Suprapubic skin (tissue), 4 donors: ENCODE results near the gene ZC3H4.

Source experiments
- POLR2A ChIP-seq, 2 donors: fragments of 450-650 bp; IDR thresholded peaks; one replicate each; pipeline ENCODE4 v1.6.1; 2017; ENCODE audit warnings: antibody characterized with exemption in 2 of 2, mild to moderate bottlenecking in 2 of 2, moderate library complexity in 2 of 2
- POLR2AphosphoS5 ChIP-seq, 3 donors: sonication (generic); formaldehyde crosslinking; IDR thresholded peaks; one replicate each; pipeline ENCODE4 v1.6.1; 2017; ENCODE audit warnings: antibody characterized with exemption in 3 of 3
- TF ChIP-seq, protein P1 (sequence below), 2 donors: fragments of 200-600 bp in 1 of 2; fragments of 450-650 bp in 1 of 2; sonication (generic) in 1 of 2; IDR thresholded peaks; one replicate each; pipeline ENCODE4 v1.5.1; 2016 to 2019; ENCODE audit warnings: antibody characterized with exemption in 2 of 2, mild to moderate bottlenecking in 1 of 2, moderate library complexity in 1 of 2

GRCh38 chr19:47157431-47158321 lies 44.1 kb upstream of the ZC3H4 start:
- TF ChIP-seq POLR2A (IDR thresholded peaks at IDR 0.05) (no peak), POLR2AphosphoS5 (IDR thresholded peaks at IDR 0.05) (no peak)
- TF ChIP-seq, protein P1, sequence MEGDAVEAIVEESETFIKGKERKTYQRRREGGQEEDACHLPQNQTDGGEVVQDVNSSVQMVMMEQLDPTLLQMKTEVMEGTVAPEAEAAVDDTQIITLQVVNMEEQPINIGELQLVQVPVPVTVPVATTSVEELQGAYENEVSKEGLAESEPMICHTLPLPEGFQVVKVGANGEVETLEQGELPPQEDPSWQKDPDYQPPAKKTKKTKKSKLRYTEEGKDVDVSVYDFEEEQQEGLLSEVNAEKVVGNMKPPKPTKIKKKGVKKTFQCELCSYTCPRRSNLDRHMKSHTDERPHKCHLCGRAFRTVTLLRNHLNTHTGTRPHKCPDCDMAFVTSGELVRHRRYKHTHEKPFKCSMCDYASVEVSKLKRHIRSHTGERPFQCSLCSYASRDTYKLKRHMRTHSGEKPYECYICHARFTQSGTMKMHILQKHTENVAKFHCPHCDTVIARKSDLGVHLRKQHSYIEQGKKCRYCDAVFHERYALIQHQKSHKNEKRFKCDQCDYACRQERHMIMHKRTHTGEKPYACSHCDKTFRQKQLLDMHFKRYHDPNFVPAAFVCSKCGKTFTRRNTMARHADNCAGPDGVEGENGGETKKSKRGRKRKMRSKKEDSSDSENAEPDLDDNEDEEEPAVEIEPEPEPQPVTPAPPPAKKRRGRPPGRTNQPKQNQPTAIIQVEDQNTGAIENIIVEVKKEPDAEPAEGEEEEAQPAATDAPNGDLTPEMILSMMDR (IDR thresholded peaks at IDR 0.05): no peak
